SK-MEL-5 (cell line): Measurements from ENCODE around the gene SLC10A1. TPM values are rescaled to one million over a fixed set of nuclear protein-coding genes. Genes with fewer than 3 reads are reported as not detected.

Experiments used
- DNase-seq: peaks from one replicate; pipeline ENCODE4 v3.0.0-alpha.2; 2016; ENCODE audit warnings: low read depth, low spot score
- in situ Hi-C: cut with HindIII; loops from 2 replicates; pipeline ENCODE4 v1.10.0; 2016; ENCODE audit warnings: low sequenced_read_pairs, high pct_unique_total_duplicates, low pct_unique_long_range_greater_than_20kb
- total RNA-seq: library from RNA; depleted of rRNA; stranded (reverse); fragments of >200 nt; shearing (Covaris generic); gene quantifications from 2 replicates; pipeline ENCODE4 v1.2.3, GENCODE V29; 2014

SLC10A1 gene
- total RNA-seq, 1 experiment from 2014 or later = not detected

DNA sequence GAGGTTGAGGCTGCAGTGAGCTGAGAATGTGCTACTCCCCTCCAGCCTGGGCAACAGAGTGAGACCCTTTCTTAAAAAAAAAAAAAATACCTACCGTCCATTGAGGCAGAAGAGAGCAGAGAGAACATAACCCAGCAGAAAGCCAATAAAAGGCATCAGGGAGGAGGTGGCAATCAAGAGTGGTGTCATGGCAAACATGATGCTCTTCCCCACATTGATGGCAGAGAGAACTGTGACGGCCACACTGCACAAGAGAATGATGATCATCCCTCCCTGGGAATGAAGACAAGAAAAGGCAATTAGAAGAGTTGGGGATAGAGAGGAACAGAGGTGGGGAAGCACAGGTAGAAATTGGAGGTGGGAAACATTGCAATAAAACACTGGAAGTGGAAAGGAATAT, 18.0 kb downstream of the SLC10A1 start:
- no peak for DNase-seq
- in situ Hi-C loops = no loop called here

DNA sequence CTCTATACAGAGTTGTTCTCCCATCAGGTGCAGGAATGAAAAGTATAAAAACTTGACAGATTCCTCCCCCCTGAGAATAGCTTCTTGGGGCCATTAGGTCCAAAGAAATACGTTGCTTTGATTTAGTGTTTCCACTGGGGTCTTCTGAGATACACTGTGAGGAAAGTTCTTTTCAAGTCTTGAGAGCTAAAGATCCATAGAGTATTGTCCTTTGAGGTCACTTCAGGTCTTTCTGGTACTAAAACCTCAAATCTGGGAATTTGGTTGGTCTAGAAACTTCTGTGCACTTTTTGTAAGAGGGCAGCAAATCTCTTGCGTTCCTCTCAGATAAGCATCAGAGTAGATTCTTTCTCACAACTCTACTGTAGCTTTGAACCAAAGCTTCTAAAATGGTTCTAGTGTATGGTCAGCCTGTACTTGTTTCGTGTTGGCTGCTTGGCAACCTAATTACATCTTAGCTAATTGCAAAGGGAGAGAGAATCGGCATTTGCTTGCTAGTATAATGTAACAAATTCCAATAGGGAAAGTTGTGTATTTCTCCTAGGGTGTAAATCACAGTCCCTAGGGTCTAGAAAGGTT, 20.1 kb downstream of the SLC10A1 start:
- DNase-seq = no peak
- in situ Hi-C loops = no loop called here

DNA sequence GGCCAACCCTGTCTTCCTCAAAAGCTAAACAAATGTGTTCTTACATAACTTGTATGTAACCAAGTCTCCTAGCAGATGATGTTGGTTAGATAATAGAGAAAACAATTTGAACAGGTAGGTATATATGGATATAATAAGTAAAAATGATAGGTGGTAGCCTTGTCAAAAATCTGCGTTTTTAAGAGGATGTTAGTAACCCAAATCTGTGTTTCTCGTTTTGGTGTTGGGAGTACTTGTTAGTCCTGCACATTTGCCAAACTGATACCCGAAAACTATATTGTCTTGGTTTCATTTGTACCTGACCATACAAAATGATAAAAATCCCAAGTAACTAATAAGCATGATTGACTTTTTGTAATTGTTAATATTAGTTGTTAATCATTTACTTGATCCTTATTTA, 22.0 kb downstream of the SLC10A1 start:
- in situ Hi-C loops = no loop called here

DNA sequence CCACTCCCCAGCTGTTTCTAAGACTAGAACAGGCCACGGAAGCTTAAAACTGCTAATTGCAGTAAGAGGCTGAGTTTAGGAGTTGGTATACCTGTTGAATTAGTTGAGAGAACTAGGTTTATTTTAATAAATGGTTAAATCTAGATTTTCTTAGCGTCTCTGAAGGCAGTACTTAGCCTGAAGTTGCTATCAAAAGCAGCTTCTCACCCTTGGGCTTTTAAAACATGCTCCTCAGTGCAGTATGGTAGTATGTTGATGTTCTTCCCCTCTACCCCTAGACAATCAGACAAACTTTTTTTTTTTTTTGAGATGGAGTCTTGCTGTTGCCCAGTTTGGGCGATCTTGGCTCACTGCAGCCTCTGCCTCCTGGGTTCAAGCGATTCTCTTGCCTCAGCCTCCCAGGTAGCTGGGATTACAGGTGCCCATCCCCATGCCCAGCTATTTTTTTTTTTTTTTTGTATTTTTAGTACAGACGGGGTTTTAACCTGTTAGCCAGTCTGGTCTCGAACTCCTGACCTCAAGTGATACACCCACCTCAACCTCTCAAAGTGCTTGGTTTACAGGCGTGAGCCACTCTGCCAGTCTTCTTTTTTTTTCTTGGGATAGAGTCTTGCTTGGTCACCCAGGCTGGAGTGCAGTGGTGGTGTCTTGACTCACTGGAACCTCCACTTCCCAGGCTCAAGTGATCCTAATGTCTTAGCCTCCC, 23.3 kb downstream of the SLC10A1 start:
- in situ Hi-C loops = no loop called here
- DNase-seq = no peak

More for the DNA sequence above, 22.0 kb downstream of the SLC10A1 start:
- DNase-seq = no peak

DNA sequence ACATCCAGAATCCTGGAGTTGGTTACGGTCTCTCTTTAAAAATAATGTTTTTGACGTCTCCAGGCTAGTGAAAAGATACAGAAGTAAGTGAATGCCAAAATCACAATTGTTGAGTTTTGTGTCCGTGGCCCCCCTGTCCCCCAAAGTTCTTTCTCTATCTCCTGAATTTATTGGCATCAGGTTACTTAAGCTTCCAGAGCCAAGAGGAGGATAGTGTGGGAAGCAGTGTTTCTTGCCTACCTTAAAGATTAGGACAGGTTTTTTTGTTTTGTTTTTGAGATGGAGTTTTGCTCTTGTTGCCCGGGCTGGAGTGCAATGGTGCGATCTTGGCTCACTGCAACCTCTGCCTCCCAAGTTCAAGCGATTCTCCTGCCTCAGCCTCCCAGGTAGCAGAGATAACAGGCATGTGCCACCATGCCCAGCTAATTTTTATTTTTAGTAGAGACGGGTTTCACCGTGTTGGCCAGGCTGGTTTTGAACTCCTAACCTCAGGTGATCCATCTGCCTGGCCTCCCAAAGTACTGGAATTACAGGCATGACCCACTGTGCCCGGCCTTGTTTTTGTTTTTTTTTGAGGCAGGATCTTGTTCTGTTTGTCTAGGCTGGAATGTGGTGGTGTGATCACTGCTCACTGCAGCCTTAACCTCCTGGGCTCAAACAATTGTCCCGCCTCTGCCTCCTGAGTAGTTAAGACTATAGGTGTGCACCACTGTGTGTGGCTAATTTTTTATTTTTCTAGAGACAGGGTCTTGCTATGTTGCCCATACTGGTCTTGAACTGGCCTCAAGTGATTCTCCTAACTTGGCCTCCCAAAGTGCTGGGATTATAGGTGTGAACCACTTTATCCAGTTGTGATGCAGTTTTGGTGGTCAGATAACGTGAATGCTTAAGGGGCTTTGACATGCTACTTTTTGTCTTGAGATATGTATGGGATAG, 24.7 kb downstream of the SLC10A1 start:
- in situ Hi-C loops = no loop called here
- DNase-seq = no peak

DNA sequence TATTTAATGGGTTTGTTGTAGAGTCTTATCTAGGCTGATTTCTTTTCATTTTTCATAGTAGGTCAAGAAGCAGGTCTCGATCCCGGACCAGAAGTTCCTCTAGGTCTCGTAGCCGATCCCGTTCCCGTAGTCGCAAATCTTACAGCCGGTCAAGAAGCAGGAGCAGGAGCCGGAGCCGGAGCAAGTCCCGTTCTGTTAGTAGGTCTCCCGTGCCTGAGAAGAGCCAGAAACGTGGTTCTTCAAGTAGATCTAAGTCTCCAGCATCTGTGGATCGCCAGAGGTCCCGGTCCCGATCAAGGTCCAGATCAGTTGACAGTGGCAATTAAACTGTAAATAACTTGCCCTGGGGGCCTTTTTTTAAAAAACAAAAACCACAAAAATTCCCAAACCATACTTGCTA, 25.9 kb downstream of the SLC10A1 start:
- no peak for DNase-seq
- in situ Hi-C loops = no loop called here

DNA sequence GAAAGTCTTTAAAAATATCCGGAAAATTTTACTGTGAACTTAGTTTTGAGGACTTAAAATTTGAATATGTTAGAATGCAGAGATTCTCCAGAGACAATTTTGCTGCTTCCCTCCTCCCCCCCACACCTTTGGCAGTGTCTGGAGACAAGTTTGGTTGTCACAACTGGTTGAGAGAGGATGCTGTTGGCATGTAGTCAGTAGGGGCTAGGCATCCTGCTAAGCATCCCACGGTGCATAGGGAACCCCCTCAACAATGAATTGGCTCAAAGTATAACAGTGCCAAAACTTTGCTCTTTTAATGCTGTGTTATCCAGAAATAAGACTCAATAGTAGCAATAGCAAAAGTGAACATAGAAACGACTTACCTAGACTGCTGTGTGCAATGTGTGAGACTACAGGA, 26.5 kb downstream of the SLC10A1 start:
- in situ Hi-C loops = no loop called here
- DNase-seq = no peak

DNA sequence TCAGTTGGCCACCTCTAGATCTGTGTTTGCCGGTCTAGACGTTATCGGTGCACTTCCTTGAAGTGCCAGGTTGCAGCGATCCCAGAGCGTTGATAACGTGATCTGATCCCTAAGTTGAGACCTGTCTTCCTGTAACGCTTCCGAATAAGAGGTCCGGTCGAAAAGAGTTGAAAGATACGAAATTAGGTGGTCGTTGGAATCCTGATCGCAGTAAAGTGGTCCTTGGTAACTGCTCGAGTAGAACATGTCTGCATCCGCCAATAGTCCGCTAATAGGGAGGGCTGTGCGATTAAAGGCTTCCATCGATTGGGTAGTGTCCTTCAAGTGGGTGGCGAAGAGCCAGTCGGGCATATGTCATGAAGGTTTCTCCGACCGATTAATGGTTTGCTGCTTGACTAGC, 27.4 kb downstream of the SLC10A1 start:
- peak; percentile 51 for DNase-seq
- in situ Hi-C loops = no loop called here

DNA sequence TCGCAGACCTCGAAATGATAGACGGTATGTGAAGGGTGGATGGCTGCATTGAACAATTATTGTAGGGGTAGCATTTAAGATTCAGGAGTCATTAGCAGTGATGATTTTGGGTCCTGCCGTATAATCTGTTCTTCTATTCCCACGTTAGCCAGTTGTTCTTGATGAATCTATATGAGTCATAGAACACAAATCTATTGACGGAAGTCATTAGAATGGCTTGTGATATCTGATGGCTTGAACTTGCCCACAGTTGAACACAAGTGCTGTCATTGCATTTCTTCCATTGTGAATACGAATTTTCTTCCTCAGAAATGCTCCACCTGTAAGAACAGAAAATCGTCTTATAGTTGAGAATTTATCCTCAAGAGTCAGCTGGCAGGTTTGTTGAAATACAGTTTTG, 28.2 kb downstream of the SLC10A1 start:
- in situ Hi-C loops = no loop called here
- peak; percentile 28 for DNase-seq

DNA sequence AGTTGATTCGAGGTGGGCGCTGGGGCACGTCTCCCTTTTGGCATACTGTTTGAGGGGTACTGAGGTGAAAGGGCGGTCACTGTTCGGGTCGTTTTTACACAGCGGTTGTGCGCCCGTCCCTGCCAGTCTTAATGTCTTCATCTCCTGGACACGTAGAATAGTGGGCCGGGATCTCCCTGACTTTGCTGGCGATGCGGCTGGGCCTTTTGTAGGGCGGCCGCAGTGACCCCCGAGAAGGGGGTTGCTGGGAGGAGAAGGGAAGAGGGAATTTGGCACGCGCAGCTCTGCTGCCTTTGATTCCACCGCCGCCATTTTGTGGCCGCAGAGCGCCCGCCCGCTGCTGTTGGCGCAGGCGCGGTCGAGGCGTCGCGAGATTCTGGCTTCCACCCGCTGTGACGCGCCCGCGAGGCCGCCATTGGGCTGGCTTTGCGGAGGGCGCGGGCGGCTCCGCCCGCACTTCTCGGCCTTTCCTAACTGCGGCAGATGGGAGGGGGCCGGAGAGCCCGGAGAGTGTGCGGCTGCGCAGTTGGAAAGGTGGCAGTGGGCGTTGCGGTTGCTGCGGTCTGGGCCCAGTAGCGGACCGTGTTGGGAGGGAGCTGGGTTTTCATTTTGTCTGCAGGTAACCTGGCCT, 29.6 kb downstream of the SLC10A1 start:
- in situ Hi-C loops = no loop called here
- DNase-seq = peak; percentile 90

DNA sequence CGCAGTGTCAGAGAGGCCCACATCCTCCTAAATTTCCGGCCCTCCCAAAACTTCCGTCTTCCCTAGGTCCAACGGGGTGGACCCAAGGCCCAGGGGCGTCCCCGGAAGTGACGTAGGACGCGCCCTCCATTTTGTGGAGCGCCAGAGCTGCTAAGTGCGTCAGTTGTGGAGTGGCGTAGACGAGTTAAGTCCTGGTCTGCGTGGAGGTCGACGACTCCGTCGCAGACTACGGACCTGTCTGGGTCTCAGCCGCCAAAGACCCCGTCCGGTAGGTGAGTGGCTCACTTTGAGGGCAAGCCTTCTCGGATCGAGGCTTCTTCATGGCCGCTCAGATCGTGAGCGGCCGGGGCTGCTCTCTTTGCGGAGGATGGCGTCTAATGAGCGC, 30.1 kb downstream of the SLC10A1 start, which contains the start of gene SRSF5:
Gene SRSF5, plus strand, starts transcription at position 159 of the 385 bp plus-strand sequence. CDS start 1,015 bp downstream, outside the sequence.
- in situ Hi-C loops = no loop called here
- DNase-seq = peak; percentile 96

DNA sequence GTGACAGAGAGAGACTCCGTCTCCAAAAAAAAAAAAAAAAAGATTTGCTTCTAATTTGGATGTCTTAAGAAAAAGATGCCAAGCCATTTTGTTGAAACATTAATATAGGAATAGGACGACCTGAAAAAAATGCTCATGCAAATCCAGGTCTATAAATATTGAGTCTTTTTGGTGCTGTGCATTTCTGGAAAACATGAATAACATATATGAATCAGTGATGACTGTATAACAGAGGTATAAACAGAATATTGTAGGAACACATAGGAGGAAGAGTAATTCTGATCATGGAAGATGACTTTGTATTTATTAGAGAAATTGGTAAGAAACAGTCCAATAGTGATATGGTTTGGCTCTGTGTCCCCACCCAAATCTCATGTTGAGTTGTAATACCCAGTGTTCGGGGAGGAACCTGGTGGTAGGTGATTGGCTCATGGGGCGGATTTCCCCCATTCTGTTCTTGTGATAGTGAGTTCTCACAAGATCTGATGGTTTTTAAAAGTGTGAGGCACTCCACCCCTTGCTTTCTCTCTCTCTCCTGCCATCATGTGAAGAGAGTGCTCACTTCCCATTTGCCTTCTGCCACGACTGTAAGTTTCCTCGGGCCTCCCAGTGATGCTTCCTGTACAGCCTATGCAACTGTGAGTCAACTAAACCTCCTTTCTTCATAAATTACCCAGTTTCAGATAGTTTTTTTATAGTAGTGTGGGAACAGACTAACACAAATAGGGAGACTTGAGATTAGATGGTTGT, 33.1 kb downstream of the SLC10A1 start:
- in situ Hi-C loops = no loop called here
- no peak for DNase-seq

DNA sequence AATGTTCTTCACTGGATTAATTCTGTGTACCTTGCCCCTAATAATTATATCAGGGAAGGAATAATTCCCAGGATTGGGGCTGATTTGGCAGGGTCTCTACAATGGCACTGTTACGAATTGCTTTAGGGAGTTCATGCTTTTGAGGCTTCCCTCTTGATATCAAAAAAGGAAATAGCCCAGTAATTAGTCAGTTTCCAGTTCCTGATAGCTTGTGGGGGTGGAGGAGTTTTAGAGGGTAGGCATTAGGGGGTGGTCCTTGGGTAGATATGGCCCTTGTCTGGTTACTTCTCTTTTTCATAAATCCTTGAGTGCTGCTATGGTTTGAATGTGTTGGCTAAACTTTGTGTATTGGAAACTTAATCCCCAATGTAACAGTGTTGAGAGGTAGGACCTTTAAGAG, 36.2 kb downstream of the SLC10A1 start:
- in situ Hi-C loops = no loop called here
- no peak for DNase-seq

DNA sequence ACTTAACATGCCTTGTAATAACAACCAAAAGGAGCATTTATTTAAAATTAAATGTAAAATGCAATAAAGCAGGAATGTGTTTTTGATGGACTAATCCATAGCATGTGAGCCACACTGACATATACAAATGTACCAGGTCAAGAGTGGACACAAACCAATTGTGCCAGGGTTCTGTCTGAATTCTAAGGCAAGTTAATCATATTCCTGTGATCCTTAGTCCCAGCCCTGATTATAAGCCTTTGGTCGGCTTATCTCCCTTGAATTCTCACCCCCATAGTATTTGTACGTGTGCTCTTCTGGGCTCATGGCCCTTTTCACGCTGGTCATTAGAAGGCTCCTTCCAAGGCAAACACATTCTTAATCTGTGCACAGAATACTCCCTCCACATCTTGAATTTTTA, 40.7 kb downstream of the SLC10A1 start:
- in situ Hi-C loops = no loop called here
- DNase-seq = no peak

DNA sequence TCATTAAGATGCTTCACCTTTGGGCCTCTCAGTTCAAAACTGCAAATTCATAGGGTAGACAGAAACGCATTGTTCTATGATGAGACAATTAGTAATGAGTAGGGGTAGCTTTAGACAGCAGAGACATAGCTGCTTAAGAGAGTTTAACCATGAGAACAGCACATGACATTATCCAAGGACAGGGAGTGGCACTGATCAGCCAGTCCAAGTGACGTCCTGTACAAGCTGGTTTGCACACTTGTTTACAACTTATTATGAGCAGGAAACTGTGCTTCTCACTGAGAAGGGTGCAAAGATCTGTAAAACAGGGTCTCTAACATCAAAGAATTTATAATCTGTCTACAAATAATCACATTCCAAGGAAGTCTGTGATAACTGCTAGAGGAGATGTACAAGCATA, 41.3 kb downstream of the SLC10A1 start:
- in situ Hi-C loops = no loop called here
- peak; percentile 70 for DNase-seq

DNA sequence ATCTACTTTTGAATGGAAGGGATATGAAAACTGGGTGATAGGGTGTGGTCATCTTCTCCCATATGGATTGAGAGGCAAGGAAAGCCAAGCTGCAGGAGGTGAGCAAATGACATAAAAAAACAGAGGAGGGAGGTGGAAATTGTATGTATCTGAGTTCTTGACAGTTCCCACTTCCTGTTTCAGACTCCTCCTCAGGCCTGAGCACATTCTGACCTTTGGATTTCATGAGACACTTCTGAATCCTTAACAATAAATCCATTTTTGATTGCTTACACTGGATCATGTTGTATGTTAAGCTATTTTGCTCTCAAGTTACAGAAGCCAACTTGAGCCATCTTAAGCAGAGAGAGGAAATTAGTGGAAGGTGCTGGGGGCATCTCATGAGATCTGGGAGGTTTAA, 41.7 kb downstream of the SLC10A1 start:
- in situ Hi-C loops = no loop called here
- DNase-seq = peak; percentile 67

DNA sequence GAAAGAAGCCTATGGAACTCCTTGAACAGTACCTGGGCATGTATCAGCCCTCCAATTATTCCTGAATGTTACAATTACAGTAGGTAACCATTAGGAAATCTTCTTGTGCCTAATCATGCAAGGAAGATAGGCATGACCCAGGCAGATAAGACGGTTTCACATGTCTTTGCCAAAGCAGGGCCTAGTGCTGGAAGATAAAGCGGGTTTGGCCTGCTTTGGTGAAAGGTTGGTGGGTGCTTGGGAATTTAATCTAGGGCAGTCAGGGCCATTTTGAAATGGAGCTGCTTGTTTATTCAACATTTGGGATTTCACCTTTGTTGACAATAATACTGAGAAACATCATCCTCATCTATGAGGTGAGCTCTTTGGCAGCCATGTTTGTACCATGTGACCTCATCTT, 42.6 kb downstream of the SLC10A1 start:
- no peak for DNase-seq
- in situ Hi-C loops = no loop called here
